Measurements from ENCODE around the gene SREBF2. TPM values are rescaled to one million over a fixed set of nuclear protein-coding genes. Genes with fewer than 3 reads are reported as not detected.

The SREBF2 gene
- total and polyA plus RNA-seq, 2 of the 8 experiments (the other 6 are each of a cell fraction or from before 2014, with no cell fraction given) = 125 to 144 TPM

DNA sequence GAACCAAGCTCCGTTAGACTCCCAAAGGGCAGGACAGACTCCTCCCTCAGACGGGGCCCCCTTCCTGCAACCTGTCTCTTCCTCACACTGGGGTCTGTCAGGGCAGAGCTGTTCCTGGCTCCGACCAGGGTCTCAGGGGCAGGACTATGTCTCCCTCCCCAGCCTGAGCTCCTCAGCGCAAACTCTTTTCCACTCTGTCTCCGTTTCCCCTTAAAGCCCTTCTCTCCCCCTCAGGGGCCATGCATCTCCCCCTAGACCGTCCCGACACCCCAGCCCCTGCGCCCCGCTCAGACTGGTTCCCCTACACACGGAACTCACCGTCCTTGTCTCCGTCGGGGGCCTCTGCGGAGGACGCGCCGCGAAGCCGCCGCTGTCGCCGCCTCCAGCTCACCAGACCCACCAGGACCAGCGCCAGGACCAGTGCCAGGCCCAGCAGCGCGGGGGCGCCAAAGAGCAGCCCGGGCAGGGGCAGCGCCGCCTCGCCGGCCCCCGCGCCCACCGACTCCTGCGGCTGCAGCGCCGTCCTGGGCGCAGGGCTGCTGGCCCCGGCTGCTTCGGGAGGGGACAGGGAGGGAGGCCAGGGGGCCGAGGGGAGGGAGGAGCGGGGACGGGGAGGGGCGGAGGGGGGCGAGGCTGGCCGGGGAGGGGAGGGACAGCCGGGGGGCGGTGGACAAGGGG, 93.0 kb downstream of the SREBF2 start:
- no peak overlapping the region for H2BK5ac ChIP-seq (ENCODE audit: low read depth, low read length)
- DNase-seq (ENCODE audit: low read depth in 1 of 2, low spot score in 2 of 2) = peak in 1 of 2 experiments; percentile 95
- H3K79me2 ChIP-seq (ENCODE audit: control insufficient read depth in 1 of 2, insufficient read depth in 2 of 2, low read length in 2 of 2) = no peaks in the 10 kb centered on the region
- H3K23me2 ChIP-seq (ENCODE audit: low read depth, low read length) = peaks cover 4% of the 10 kb centered on the region; the same call in 1 of the 2 replicates
- no peak overlapping the region for H2BK120ac ChIP-seq (replicated peaks; ENCODE audit: low read depth, low read length)
- no peak overlapping the region for H2BK20ac ChIP-seq (ENCODE audit: low read length)
- H3K18ac ChIP-seq (ENCODE audit: extremely low read depth, low read length) = peak overlapping the region; percentile 25; the same call in 1 of the 2 replicates
- no peak overlapping the region for H3K56ac ChIP-seq (replicated peaks; ENCODE audit: insufficient read length, low read depth, low read length)
- H4K8ac ChIP-seq (ENCODE audit: extremely low read depth, insufficient read depth, low read length) = peak overlapping the region; percentile 11; the same call in 1 of the 2 replicates
- WGBS, 2 experiments (ENCODE audit: extremely low coverage in 1 of 2, insufficient coverage in 1 of 2, insufficient read length in 1 of 2, insufficient replicate concordance in 2 of 2, low coverage in 1 of 2, low lambda C conversion rate in 2 of 2, missing lambda C conversion rate in 1 of 2) = 27% methylated on average over 3 of the region's 48 CpGs; no CpG with 5 or more reads in 1 of the 2 experiments
- no peak overlapping the region for H4K91ac ChIP-seq (replicated peaks; ENCODE audit: insufficient read length, low read length)
- H3K4ac ChIP-seq (replicated peaks; ENCODE audit: insufficient read length, low read depth, low read length) = peak overlapping the region; percentile 78
- no peaks in the 10 kb centered on the region for H3K79me1 ChIP-seq (ENCODE audit: low read depth, low read length)
- no peak for FAIRE-seq
- no peak overlapping the region for H2AK5ac ChIP-seq (ENCODE audit: low read depth, low read length)
- no peak overlapping the region for H4K5ac ChIP-seq (ENCODE audit: insufficient read length, low read depth, low read length)
- H3K4me2 ChIP-seq (ENCODE audit: insufficient read depth in 1 of 2, low read depth in 2 of 2, low read length in 2 of 2) = peak overlapping the region; percentile 27 to 82
- no peak overlapping the region for H3K23ac ChIP-seq (ENCODE audit: insufficient read length)
- CTCF ChIA-PET (ENCODE audit: partially characterized antibody) = interaction anchor here (0.6 to 5.9 kb wide), 23 partner anchors 8 to 259 kb away, joined by 3 to 77 read pairs (median 5); partner anchors contain the start of genes CENPM, MEI1 and SMIM45
- no peaks in the 10 kb centered on the region for H3K36me3 ChIP-seq (ENCODE audit: control insufficient read depth in 2 of 4, insufficient read depth in 4 of 4, low read length in 3 of 4)
- no peak overlapping the region; a peak in 1 of 7 replicates for H3K9ac ChIP-seq (replicated peaks in 1 of 4; ENCODE audit: extremely low read depth in 1 of 4, low read depth in 3 of 4, low read length in 3 of 4)
- peak overlapping the region; percentile 23 to 71 (median 31); a peak in 6 of 8 replicates for H3K4me3 ChIP-seq (ENCODE audit: extremely low read depth in 1 of 4, insufficient read depth in 2 of 4, low read depth in 3 of 4, low read length in 4 of 4)
- H2BK12ac ChIP-seq (ENCODE audit: low read depth, low read length) = no peak overlapping the region
- H3K4me1 ChIP-seq (replicated peaks in 1 of 4; ENCODE audit: control insufficient read depth in 3 of 4, insufficient read depth in 4 of 4, low read length in 3 of 4) = peaks cover 0 to 24% (median 15%) of the 10 kb centered on the region in 4 experiments; a peak in 6 of 7 replicates
- H3K9me3 ChIP-seq (ENCODE audit: insufficient read depth in 2 of 2, low read depth in 1 of 2, low read length in 1 of 2) = no peaks in the 10 kb centered on the region
- H3K27ac ChIP-seq (ENCODE audit: low read depth, low read length) = no peak overlapping the region
- no peak overlapping the region for H2AFZ ChIP-seq (ENCODE audit: low read length)
- H3K27me3 ChIP-seq (replicated peaks in 1 of 4; ENCODE audit: control insufficient read depth in 3 of 4, extremely low read depth in 1 of 4, insufficient read depth in 3 of 4, low read length in 3 of 4) = peaks cover 13 to 63% (median 46%) of the 10 kb centered on the region in 4 experiments
- H3K14ac ChIP-seq (ENCODE audit: insufficient read length) = no peak overlapping the region
- POLR2A ChIA-PET (ENCODE audit: partially characterized antibody) = interaction anchor here (1.1 to 3.2 kb wide), 12 partner anchors 8 to 519 kb away, joined by 3 to 17 read pairs (median 5); partner anchors contain the start of genes CCDC134, CENPM and SMIM45
- H2BK15ac ChIP-seq (ENCODE audit: low read length) = no peak overlapping the region
- peaks cover 0 to 5% of the 10 kb centered on the region in 2 experiments for H4K20me1 ChIP-seq (replicated peaks in 1 of 2; ENCODE audit: control insufficient read depth in 1 of 2, insufficient read depth in 2 of 2, low read length in 2 of 2)
- no peak for TF ChIP-seq POLR2A (IDR thresholded peaks at IDR 0.05; ENCODE audit: control extremely low read depth in 1 of 2, low read depth in 2 of 2, low read length in 2 of 2)
- no peak for TF ChIP-seq RXRA (IDR thresholded peaks at IDR 0.05; ENCODE audit: insufficient read depth, low read depth, low read length)
- TF ChIP-seq YY1 (IDR thresholded peaks at IDR 0.05; ENCODE audit: low read depth, low read length) = no peak
- peak; percentile 38; the same call in 1 of the 2 replicates for TF ChIP-seq SUZ12 (IDR thresholded peaks at IDR 0.05; ENCODE audit: low read length)
- TF ChIP-seq HDAC6 (IDR thresholded peaks at IDR 0.05; ENCODE audit: low read depth, low read length) = no peak
- no peak for TF ChIP-seq BCL11A (IDR thresholded peaks at IDR 0.05; ENCODE audit: low read depth in 2 of 2, low read length in 2 of 2)
- TF ChIP-seq CREB1 (IDR thresholded peaks at IDR 0.05) = peak; percentile 66
- TF ChIP-seq KDM4A (IDR thresholded peaks at IDR 0.05; ENCODE audit: low read depth, low read length, severe bottlenecking) = no peak
- peak; percentile 73; the same call in 1 of the 2 replicates for TF ChIP-seq FOSL1 (IDR thresholded peaks at IDR 0.05; ENCODE audit: insufficient read depth, low read depth, low read length)
- TF ChIP-seq, protein P1, sequence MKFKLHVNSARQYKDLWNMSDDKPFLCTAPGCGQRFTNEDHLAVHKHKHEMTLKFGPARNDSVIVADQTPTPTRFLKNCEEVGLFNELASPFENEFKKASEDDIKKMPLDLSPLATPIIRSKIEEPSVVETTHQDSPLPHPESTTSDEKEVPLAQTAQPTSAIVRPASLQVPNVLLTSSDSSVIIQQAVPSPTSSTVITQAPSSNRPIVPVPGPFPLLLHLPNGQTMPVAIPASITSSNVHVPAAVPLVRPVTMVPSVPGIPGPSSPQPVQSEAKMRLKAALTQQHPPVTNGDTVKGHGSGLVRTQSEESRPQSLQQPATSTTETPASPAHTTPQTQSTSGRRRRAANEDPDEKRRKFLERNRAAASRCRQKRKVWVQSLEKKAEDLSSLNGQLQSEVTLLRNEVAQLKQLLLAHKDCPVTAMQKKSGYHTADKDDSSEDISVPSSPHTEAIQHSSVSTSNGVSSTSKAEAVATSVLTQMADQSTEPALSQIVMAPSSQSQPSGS (IDR thresholded peaks at IDR 0.05; ENCODE audit: low read length) = no peak

All from H1 (cell line).